ENCODE data around the gene CHD6. TPM values are rescaled to one million over a fixed set of nuclear protein-coding genes. Genes with fewer than 3 reads are reported as not detected.
A peak's percentile ranks its signal among the peaks of the same experiment; 100 is the strongest.

The CHD6 gene
- total and polyA plus RNA-seq, 2 of the 13 experiments (the other 11 are each of a cell fraction or from before 2014, with no cell fraction given): 14.4 to 52.0 TPM

DNA sequence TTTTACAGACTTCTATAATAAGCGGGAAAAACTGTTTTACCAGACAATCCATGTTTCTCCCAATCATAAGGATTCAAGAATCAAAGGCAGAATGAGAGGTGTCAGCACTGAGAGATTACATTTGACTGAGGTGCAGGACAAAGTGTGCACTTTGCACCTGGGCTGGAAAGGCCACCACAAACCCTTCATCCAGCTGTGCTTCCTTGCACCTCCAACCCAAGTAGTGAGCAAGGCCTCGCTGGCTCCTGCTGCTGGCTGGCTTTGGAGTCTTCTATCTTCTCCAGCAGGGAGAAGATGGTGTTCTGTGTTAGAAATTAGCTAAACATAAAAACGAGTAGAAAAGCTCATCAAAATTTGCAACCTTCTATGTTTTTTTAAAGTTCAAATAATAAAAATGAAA lies 77.7 kb downstream of the CHD6 start (continued):
- TF ChIP-seq ATM (IDR thresholded peaks at IDR 0.05; ENCODE audit: borderline replicate concordance) (no peak), ZNF773 (CRISPR knock-in tag; IDR thresholded peaks at IDR 0.05; ENCODE audit: borderline replicate concordance) (no peak), TSC22D2 (CRISPR knock-in tag; IDR thresholded peaks at IDR 0.05; ENCODE audit: borderline replicate concordance) (no peak), BRD4 (CRISPR knock-in tag; IDR thresholded peaks at IDR 0.05) (no peak), ZNF724P (CRISPR knock-in tag; IDR thresholded peaks at IDR 0.05; ENCODE audit: borderline replicate concordance) (no peak), PAF1 (CRISPR knock-in tag; IDR thresholded peaks at IDR 0.05) (no peak), IRF2 (CRISPR knock-in tag; IDR thresholded peaks at IDR 0.05) (0 out of 2 replicates have a peak, but pooled peaks have one; percentile 21), SOX13 (IDR thresholded peaks at IDR 0.05) (no peak), SOX13 (CRISPR knock-in tag; conservative IDR thresholded peaks at IDR 0.05 in 1 of 2, IDR thresholded peaks at IDR 0.05 in 1 of 2) (peak in 1 of 2 experiments; percentile 35; a peak in 1 of 4 replicates), ZNF331 (CRISPR knock-in tag; IDR thresholded peaks at IDR 0.05) (no peak), ZNF577 (CRISPR knock-in tag; IDR thresholded peaks at IDR 0.05; ENCODE audit: borderline replicate concordance, low read depth) (no peak), TEAD3 (CRISPR knock-in tag; optimal IDR thresholded peaks at IDR 0.05; ENCODE audit: borderline replicate concordance) (peak; percentile 48), PHF8 (CRISPR knock-in tag; IDR thresholded peaks at IDR 0.05) (no peak), FOXA3 (CRISPR knock-in tag; IDR thresholded peaks at IDR 0.05) (peak; percentile 17; the same call in 1 of the 2 replicates), ZNF572 (CRISPR knock-in tag; IDR thresholded peaks at IDR 0.05) (no peak), MYNN (CRISPR knock-in tag; IDR thresholded peaks at IDR 0.05; ENCODE audit: low read depth) (no peak), RFX1 (IDR thresholded peaks at IDR 0.05) (no peak), ZNF841 (CRISPR knock-in tag; IDR thresholded peaks at IDR 0.05; ENCODE audit: borderline replicate concordance) (no peak)
- TF ChIP-seq, protein P1, sequence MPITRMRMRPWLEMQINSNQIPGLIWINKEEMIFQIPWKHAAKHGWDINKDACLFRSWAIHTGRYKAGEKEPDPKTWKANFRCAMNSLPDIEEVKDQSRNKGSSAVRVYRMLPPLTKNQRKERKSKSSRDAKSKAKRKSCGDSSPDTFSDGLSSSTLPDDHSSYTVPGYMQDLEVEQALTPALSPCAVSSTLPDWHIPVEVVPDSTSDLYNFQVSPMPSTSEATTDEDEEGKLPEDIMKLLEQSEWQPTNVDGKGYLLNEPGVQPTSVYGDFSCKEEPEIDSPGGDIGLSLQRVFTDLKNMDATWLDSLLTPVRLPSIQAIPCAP (CRISPR knock-in tag; IDR thresholded peaks at IDR 0.05; ENCODE audit: low read depth): no peak
- TF ChIP-seq, protein P2, sequence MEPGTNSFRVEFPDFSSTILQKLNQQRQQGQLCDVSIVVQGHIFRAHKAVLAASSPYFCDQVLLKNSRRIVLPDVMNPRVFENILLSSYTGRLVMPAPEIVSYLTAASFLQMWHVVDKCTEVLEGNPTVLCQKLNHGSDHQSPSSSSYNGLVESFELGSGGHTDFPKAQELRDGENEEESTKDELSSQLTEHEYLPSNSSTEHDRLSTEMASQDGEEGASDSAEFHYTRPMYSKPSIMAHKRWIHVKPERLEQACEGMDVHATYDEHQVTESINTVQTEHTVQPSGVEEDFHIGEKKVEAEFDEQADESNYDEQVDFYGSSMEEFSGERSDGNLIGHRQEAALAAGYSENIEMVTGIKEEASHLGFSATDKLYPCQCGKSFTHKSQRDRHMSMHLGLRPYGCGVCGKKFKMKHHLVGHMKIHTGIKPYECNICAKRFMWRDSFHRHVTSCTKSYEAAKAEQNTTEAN (CRISPR knock-in tag; conservative IDR thresholded peaks at IDR 0.05): peak; percentile 57; the same call in 1 of the 2 replicates
- TF ChIP-seq, protein P3, sequence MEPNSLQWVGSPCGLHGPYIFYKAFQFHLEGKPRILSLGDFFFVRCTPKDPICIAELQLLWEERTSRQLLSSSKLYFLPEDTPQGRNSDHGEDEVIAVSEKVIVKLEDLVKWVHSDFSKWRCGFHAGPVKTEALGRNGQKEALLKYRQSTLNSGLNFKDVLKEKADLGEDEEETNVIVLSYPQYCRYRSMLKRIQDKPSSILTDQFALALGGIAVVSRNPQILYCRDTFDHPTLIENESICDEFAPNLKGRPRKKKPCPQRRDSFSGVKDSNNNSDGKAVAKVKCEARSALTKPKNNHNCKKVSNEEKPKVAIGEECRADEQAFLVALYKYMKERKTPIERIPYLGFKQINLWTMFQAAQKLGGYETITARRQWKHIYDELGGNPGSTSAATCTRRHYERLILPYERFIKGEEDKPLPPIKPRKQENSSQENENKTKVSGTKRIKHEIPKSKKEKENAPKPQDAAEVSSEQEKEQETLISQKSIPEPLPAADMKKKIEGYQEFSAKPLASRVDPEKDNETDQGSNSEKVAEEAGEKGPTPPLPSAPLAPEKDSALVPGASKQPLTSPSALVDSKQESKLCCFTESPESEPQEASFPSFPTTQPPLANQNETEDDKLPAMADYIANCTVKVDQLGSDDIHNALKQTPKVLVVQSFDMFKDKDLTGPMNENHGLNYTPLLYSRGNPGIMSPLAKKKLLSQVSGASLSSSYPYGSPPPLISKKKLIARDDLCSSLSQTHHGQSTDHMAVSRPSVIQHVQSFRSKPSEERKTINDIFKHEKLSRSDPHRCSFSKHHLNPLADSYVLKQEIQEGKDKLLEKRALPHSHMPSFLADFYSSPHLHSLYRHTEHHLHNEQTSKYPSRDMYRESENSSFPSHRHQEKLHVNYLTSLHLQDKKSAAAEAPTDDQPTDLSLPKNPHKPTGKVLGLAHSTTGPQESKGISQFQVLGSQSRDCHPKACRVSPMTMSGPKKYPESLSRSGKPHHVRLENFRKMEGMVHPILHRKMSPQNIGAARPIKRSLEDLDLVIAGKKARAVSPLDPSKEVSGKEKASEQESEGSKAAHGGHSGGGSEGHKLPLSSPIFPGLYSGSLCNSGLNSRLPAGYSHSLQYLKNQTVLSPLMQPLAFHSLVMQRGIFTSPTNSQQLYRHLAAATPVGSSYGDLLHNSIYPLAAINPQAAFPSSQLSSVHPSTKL (CRISPR knock-in tag; IDR thresholded peaks at IDR 0.05): peak; percentile 64
- TF ChIP-seq, protein P4, sequence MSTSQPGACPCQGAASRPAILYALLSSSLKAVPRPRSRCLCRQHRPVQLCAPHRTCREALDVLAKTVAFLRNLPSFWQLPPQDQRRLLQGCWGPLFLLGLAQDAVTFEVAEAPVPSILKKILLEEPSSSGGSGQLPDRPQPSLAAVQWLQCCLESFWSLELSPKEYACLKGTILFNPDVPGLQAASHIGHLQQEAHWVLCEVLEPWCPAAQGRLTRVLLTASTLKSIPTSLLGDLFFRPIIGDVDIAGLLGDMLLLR (CRISPR knock-in tag; IDR thresholded peaks at IDR 0.05): no peak
- TF ChIP-seq, protein P5, sequence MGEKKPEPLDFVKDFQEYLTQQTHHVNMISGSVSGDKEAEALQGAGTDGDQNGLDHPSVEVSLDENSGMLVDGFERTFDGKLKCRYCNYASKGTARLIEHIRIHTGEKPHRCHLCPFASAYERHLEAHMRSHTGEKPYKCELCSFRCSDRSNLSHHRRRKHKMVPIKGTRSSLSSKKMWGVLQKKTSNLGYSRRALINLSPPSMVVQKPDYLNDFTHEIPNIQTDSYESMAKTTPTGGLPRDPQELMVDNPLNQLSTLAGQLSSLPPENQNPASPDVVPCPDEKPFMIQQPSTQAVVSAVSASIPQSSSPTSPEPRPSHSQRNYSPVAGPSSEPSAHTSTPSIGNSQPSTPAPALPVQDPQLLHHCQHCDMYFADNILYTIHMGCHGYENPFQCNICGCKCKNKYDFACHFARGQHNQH (CRISPR knock-in tag; IDR thresholded peaks at IDR 0.05): 0 out of 2 replicates have a peak, but pooled peaks have one; percentile 18

All from HepG2 (cell line).